GM18505 (cell line): ENCODE data around the gene FAM237B.
"Not testable (repeated sequence)": the region's sequence is repeated elsewhere in the genome, so short reads cannot be mapped to it uniquely, and the experiment has no call there.

Experiments used
- ATAC-seq: cut with Tn5 transposase; IDR thresholded peaks from one replicate; pipeline ENCODE4 v1.9.1; 2021; ENCODE audit not compliant: unreplicated experiment
- POLR2A ChIP-seq: IDR thresholded peaks from 4 replicates; pipeline ENCODE4 v1.6.1; 2011; ENCODE audit warnings: borderline replicate concordance; ENCODE audit not compliant: insufficient read depth, insufficient read length; ENCODE audit errors: extremely low read depth

FAM237B gene

DNA sequence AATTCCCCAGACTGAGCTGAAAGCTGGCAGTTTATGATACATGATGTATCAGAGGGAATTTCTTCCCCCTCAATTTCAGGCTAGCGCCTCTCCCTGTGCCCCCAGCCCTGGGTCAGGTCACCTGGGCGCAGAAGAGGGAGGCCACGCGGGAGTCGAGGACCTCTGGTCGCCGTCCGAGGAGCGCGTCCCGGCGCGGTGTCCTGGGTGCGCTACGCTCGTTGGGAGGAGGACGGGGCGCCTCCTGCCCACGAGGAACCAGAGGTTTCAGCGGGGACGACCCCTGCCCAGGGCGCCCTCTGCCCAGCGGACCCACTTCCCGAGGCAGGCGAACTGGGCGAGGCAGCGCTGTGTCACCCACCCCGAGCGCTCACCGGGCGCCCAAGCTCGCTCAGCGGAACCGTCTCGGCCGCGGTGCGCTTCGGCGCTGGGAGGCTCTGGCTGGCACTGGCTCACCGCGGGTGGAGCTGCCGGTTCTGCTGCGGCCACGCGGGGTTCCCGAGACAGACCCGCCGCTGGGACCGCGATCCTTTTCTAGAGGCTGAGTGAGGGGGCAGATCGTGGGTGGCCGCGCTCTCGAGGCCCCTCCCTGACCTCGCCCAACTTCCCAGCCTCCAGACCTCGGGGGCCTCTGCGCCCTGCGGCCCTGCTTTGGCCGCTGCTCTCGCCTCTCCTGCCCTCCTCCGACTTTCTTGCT, at the start of gene FAM237B:
Gene FAM237B, minus strand, starts transcription at position 504 of the 694 bp plus-strand sequence. CDS start 1,556 bp downstream, outside the sequence.
- no peak for ATAC-seq
- no peak for TF ChIP-seq POLR2A

DNA sequence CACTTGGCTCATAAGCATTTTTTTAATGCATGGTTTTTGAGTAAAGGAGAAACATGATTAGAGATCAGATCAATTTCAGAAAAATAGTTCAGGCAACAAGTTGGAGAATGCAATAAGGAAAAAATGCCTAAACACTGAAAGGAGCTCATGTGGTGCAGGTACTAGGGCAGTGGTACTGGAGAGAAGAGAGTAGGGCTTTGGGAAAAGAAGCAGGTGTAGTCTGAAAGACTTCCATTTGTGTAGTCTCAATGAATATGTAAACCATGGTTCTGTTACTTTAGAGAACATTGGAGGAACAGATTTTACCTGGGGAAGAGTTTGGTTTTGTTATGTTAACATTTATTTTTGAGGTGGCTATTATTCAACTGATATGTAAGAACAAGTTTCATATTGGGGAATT, 30.9 kb upstream of the FAM237B start:
- no peak for ATAC-seq
- TF ChIP-seq POLR2A, result no peak

DNA sequence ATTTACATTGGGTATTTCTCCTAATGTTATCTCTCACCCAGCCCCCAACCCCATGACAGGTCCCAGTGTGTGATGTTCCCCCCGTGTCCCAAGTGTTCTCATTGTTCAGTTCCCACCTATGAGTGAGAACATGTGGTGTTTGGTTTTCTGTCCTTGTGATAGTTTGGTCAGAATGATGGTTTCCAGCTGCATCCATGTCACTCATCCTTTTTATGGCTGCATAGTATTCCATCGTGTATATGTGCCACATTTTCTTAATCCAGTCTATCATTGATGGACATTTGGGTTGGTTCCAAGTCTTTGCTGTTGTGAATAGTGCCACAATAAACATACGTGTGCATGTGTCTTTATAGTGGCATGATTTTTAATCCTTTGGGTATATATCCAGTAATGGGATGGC, 28.9 kb upstream of the FAM237B start:
- ATAC-seq, result not testable (repeated sequence)

DNA sequence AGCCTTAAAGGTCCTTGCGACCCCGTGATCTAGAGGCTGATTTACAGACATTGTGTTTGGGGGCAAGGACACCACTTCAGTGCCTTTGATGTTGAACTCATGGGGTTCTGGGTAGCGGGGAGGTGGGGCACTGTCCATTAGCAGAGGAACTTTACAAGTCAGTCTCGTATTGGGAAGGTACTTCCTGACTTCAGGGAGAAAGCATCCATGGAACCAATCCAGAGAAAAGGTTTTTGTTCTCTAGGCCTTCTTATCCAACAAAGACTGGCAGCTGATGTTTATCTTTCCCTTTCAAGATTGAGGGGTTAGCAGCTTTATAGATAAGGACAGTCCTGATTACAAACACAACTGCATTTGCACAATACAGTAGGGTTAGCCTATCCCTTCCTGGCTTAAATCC, 28.2 kb upstream of the FAM237B start:
- no peak for ATAC-seq
- TF ChIP-seq POLR2A, result no peak

DNA sequence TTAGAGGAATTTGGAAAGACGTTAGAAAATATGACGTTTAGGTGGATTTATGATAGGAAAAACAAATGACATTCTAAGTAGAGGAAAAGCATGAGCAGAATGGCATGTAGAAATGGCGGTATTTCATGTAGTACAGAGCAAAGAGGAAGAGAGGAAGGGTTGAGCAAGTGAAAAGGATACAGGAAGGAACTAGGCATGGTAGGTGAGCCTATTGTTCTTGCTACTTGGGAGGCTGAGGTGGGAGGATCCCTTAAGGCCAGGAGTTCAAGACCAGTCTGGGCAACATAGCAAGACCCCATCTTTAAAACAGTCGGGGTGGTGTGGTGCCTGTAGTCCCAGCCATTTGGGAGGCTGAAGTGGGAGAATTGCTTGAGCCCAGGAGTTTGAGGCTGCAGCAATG, 26.7 kb upstream of the FAM237B start:
- no peak for TF ChIP-seq POLR2A
- no peak for ATAC-seq

DNA sequence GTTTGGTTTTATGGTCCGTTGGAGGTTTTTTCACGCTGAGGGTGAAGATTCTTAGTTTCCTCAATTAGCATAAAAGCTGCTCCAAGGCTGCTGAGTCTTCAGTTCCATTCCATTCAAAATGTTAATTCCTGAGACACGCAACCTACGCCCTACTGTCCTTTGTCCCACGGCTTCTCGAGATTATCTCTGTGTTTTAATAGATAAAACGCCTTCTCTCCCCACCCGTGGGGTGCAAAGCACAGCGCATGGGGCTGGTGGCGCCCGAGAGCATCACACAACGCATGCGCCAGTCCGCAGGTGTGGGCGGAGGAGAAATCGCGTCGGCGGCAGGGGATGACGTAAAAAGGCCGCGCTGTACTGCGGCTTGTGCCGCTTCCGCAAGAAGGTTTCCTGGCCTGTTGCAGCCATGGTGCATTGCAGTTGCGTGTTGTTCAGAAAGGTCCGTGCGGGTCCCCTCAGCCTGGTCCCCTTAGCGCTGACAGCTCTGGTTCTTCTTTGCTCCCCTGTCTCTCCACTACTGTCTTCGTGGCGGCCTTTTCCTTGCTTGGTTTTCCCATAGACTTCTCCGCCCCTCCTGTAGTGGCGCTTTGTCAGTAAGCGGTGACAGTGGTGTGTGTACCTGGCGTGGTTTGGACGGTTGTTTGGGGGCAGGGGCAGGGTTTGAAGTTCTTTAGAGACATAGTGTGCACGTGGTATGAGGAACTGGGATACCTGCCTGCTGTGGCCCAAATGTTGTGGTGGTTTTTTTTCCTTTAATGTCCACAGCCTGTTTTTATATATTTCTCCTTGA, 25.4 kb upstream of the FAM237B start, which contains the start of gene GTPBP10:
Gene GTPBP10, plus strand, starts transcription at position 381 of the 790 bp plus-strand sequence. Its CDS starts 26 bp downstream, at position 407.
- TF ChIP-seq POLR2A, result peak; percentile 97
- ATAC-seq, result peak; percentile 96

DNA sequence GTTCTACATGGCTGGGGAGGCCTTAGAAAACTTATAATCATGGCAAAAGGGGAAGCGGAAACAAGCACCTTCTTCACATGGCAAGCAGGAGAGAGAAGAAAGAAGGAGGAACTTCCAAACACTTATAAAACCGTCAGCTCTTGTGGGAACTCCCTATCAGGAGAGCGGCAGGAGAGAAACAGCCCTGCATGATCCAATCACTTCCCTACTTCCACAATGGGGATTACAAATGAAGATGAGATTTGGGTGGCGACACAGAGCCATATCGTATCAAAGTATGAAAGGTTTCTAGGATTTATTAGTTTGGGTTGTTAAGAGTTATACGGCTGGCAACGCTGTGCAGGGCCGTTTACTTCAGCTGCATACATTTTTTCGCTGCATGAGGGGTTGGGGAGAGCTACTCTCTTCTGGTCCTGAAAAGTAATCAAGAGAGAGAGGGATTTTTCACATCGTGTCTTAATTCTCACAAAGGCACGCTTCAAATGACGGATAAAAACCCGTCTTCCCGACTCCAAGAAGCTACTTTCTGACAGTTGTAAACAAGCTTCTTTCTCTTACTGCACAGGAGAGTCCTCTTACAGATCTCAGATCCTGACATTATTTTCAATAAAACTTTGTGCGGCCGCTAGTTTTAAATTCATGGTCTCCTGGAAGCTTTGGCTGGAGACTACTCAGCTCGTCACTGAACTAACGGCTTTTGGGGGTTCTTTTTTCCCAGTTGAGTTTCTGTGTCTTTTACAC, 24.7 kb upstream of the FAM237B start:
- no peak for TF ChIP-seq POLR2A
- ATAC-seq, result peak; percentile 16

DNA sequence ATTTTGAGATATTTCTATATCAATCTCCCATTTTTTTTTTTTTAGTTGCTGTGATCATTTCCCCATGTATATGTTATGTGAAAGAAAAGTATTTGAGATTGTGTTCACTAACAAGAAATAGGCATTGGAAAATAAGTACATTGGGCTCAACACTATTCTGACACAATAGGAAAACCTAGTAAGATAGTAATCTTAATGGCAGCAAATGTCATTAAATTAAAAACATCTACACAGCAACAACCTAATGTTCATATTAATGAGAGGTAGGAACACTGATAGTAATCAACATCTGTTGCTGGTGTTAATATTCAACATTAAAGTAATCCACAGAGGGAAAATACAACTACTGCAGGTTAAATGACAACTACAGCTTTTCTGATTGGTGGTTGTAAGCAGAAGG, 23.9 kb upstream of the FAM237B start:
- ATAC-seq, result no peak

DNA sequence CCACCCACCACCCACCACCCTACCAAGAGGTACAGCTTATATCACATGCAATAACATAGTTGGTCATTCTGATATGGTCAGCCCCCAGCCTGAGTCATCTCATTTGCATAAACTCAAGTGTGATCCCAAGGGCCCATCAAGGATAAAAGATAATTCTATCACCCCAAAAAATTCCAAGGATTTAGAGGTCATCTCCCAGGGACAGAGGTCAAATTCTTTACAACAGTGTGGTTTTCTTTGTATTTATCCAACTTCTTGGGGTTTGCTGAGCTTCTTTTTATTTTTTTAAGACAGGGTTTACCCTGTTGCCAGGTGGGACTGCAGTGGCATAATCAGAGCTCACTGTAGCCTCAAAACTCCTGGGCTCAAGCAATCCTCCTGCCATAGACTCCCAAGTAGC, 16.0 kb upstream of the FAM237B start:
- no peak for ATAC-seq
- no peak for TF ChIP-seq POLR2A

More for the DNA sequence above, 23.9 kb upstream of the FAM237B start:
- no peak for TF ChIP-seq POLR2A

DNA sequence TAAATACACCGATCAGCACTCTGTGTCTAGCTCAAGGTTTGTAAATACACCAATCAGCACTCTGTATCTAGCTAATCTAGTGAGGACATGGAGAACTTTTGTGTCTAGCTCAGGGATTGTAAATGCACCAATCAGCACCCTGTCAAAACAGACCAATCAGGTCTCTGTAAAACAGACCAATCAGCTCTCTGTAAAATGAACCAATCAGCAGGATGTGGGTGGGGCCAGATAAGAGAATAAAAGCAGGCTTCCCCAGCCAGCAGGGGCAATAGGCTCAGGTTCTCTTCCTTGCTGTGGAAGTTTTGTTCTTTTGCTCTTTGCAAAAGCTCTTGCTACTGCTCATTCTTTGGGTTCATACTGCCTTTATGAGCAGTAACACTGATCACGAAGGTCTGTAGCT, 13.8 kb upstream of the FAM237B start:
- not testable (repeated sequence) for ATAC-seq

DNA sequence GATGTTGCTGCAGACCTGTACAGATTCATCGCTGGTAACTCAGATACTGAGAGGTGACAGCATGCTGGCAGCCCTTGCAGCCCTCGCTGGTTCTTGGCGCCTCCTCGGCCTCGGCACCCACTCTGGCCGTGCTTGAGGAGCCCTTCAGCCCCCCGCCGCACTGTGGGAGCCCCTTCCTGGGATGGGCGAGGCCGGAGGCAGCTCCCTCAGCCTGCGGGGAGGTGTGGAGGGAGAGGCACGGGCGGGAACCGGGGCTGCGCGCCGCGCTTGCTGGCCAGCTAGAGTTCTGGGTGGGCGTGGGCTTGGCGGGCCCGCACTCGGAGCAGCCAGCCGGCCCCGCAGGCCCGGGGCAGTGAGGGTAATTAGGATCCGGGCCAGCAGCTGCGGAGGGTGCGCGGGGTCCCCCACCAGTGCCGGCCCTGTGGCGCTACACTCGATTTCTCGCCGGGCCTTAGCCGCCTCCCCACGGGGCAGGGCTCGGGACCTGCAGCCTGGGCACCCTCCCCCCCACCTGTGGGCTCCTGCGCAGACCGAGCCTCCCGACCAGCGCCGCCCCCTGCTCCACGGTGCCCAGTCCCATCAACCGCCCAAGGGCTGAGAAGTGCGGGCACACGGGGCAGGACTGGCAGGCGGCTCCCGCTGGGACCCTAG, 13.2 kb upstream of the FAM237B start:
- no peak for ATAC-seq
- no peak for TF ChIP-seq POLR2A

DNA sequence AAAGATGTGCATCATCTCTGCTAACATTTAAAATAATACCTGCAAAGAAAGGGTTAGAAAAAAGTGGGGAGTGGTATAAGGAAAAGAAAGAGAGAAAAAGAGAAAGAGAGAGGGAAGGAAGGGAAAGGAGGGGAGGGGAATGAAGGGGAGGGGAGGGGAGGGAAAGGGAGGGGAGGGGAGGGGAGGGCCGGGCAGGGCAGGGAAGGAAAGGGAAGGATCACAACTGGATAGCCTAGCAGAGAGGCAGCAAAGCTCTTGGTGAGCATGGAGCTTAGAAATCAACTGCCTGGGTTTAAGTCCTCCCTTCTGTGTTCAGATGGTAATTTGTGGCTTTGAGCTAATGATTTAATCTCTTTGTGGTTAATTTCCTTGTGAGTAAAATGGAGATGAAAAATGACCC, 5.4 kb upstream of the FAM237B start:
- ATAC-seq, result no peak
- TF ChIP-seq POLR2A, result no peak

DNA sequence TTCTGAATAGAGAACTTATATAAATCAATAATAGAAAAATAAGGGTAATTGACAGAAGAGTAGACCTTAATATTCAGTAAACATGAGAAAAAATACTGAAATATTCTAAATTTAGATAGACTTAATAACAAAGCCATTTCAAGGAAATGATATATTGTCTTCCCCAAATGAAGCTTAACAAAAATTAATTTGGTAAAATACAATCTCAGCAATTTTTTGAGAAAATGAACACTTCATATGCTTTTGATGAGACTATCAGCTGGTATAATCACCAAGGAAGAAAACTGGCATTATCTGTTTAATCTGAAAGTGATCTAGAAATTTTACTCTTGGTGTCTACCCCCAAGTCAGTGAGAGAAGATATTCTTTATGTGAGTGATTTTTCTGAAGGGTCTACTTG, 1.7 kb upstream of the FAM237B start:
- ATAC-seq, result no peak

More for the DNA sequence above, 1.7 kb upstream of the FAM237B start:
- no peak for TF ChIP-seq POLR2A
